D721Med (cell line): ENCODE data around the gene TRIM3.
A peak's percentile ranks its signal among the peaks of the same experiment; 100 is the strongest.
"Not testable (repeated sequence)": the region's sequence is repeated elsewhere in the genome, so short reads cannot be mapped to it uniquely, and the experiment has no call there.

ENCODE experiments used
- DNase-seq: peaks from one replicate; pipeline ENCODE4 v3.0.0; 2011; ENCODE audit warnings: low spot score; ENCODE audit not compliant: insufficient read length
- FAIRE-seq: peaks from 2 replicates; lab custom pipeline; 2011; peaks lifted over from hg19 to GRCh38; lab: Jason Lieb, UNC
- CTCF ChIP-seq: IDR thresholded peaks from 2 replicates; pipeline ENCODE4 v1.5.1; 2012; ENCODE audit warnings: mild to moderate bottlenecking, control low read depth; ENCODE audit not compliant: insufficient read depth; ENCODE audit errors: missing control alignments

Gene TRIM3

GRCh38 chr11:6473451-6474412, at the start of gene TRIM3:
Gene TRIM3, minus strand, starts transcription at chr11:6473941. Its CDS starts 8,246 bp downstream, at chr11:6465695.
- DNase-seq (peak; percentile 76), FAIRE-seq (no peak)
- peak; percentile 22 for TF ChIP-seq CTCF

GRCh38 chr11:6523253-6523652, 49.5 kb upstream of the TRIM3 start:
- no peak for FAIRE-seq
- no peak for TF ChIP-seq CTCF
- DNase-seq, result no peak

- not testable (repeated sequence) for FAIRE-seq, DNase-seq
Observed at GRCh38 chr11:6521946-6522345, 48.2 kb upstream of the TRIM3 start.

- FAIRE-seq (no peak), DNase-seq (no peak)
- no peak for TF ChIP-seq CTCF
Observed at GRCh38 chr11:6520265-6520664, 46.5 kb upstream of the TRIM3 start.

- no peak for DNase-seq
- no peak for FAIRE-seq
- no peak for TF ChIP-seq CTCF
Observed at GRCh38 chr11:6516865-6517264, 43.1 kb upstream of the TRIM3 start.

GRCh38 chr11:6505577-6506240, 32.0 kb upstream of the TRIM3 start:
- no peak for DNase-seq
- FAIRE-seq, result no peak
- TF ChIP-seq CTCF, result peak; percentile 76

- FAIRE-seq (no peak), DNase-seq (no peak)
- no peak for TF ChIP-seq CTCF
Observed at GRCh38 chr11:6504166-6504565, 30.4 kb upstream of the TRIM3 start.
